22Rv1 (cell line): ENCODE measurements around the gene PRDM16.

ENCODE experiments used
- ZFX ChIP-seq: fragments of 450-650 bp; IDR thresholded peaks from 2 replicates; pipeline ENCODE4 v1.6.1; 2017; ENCODE audit warnings: antibody characterized with exemption, borderline replicate concordance
- TF ChIP-seq, protein P1 (sequence below): fragments of 450-650 bp; IDR thresholded peaks from 2 replicates; pipeline ENCODE4 v1.5.1; 2017; ENCODE audit warnings: mild to moderate bottlenecking

DNA sequence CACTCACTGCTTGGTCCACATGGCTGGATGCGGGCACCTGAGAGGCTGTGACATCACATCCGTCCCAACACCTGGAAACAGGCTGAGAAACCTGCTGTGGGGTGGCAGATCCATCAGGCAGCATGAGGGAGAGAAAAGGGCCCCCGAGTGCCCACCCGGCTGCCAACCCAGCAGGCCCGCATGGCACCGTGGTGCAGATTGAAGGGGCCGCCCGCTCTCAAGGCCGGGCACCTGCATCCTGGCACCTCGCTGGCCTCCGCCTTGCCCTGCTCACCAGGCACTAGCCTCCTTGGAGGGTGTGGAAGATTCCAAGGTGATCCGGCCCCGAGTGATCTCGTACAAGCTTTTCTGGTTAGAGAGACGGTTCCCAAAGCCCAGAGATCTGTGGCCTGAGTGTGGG is 110.5 kb downstream of the PRDM16 start:
- TF ChIP-seq, protein P1, sequence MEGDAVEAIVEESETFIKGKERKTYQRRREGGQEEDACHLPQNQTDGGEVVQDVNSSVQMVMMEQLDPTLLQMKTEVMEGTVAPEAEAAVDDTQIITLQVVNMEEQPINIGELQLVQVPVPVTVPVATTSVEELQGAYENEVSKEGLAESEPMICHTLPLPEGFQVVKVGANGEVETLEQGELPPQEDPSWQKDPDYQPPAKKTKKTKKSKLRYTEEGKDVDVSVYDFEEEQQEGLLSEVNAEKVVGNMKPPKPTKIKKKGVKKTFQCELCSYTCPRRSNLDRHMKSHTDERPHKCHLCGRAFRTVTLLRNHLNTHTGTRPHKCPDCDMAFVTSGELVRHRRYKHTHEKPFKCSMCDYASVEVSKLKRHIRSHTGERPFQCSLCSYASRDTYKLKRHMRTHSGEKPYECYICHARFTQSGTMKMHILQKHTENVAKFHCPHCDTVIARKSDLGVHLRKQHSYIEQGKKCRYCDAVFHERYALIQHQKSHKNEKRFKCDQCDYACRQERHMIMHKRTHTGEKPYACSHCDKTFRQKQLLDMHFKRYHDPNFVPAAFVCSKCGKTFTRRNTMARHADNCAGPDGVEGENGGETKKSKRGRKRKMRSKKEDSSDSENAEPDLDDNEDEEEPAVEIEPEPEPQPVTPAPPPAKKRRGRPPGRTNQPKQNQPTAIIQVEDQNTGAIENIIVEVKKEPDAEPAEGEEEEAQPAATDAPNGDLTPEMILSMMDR = no peak
- TF ChIP-seq ZFX = no peak
